Chondrocyte (in vitro differentiated cells): ENCODE measurements around the gene FARP1. TPM values are rescaled to one million over a fixed set of nuclear protein-coding genes. Genes with fewer than 3 reads are reported as not detected.

ENCODE experiments used
- DNase-seq: peaks from one replicate; pipeline ENCODE4 v3.0.0; 2021; ENCODE audit warnings: mixed read lengths, low spot score
- H3K27ac Mint-ChIP-seq: one replicate; pipeline ENCODE4 v1.8.0; 2021; ENCODE audit warnings: mild to moderate bottlenecking, moderate library complexity, mixed read lengths; ENCODE audit not compliant: unreplicated experiment
- H3K27me3 Mint-ChIP-seq: 2 replicates; pipeline ENCODE4 v1.8.0; 2021; ENCODE audit warnings: low read depth, mixed read lengths
- H3K36me3 Mint-ChIP-seq: 2 replicates; pipeline ENCODE4 v1.8.0; 2021; ENCODE audit warnings: low read depth, mixed read lengths
- H3K4me1 Mint-ChIP-seq: 2 replicates; pipeline ENCODE4 v1.8.0; 2021; ENCODE audit warnings: low read depth, mild to moderate bottlenecking, mixed read lengths
- H3K4me3 Mint-ChIP-seq: one replicate; pipeline ENCODE4 v1.8.0; 2021; ENCODE audit warnings: mild to moderate bottlenecking, moderate library complexity, mixed read lengths; ENCODE audit not compliant: unreplicated experiment
- H3K9me3 Mint-ChIP-seq: 2 replicates; pipeline ENCODE4 v1.8.0; 2021; ENCODE audit warnings: low read depth, mixed read lengths
- CTCF ChIP-seq: fragments of 200-600 bp; sonication (generic); IDR thresholded peaks from 2 replicates; pipeline ENCODE4 v1.5.0; 2021; ENCODE audit warnings: antibody characterized with exemption, mild to moderate bottlenecking, moderate library complexity
- total RNA-seq: library from RNA; stranded (reverse); gene quantifications from 3 replicates; pipeline ENCODE4 v1.2.1, GENCODE V29; 2021

Gene FARP1
- total RNA-seq, 1 donor from 2014 or later: 331 TPM

GRCh38 chr13:98099627-98100026 is 43.3 kb upstream of the FARP1 start:
- no peak overlapping the region for H3K27ac Mint-ChIP-seq
- H3K9me3 Mint-ChIP-seq: no peaks in the 10 kb centered on the region
- H3K36me3 Mint-ChIP-seq: no peaks in the 10 kb centered on the region
- no peak for TF ChIP-seq CTCF
- H3K4me3 Mint-ChIP-seq: no peak overlapping the region
- H3K27me3 Mint-ChIP-seq: no peaks in the 10 kb centered on the region
- H3K4me1 Mint-ChIP-seq: peaks cover 23% of the 10 kb centered on the region
- no peak for DNase-seq

GRCh38 chr13:98100481-98100880 is 42.4 kb upstream of the FARP1 start:
- H3K36me3 Mint-ChIP-seq: no peaks in the 10 kb centered on the region
- H3K4me3 Mint-ChIP-seq: no peak overlapping the region
- no peaks in the 10 kb centered on the region for H3K9me3 Mint-ChIP-seq
- H3K27ac Mint-ChIP-seq: no peak overlapping the region
- no peaks in the 10 kb centered on the region for H3K27me3 Mint-ChIP-seq
- TF ChIP-seq CTCF: no peak
- peaks cover 23% of the 10 kb centered on the region for H3K4me1 Mint-ChIP-seq
- DNase-seq: no peak

GRCh38 chr13:98103531-98103930 is 39.4 kb upstream of the FARP1 start:
- DNase-seq: no peak
- peaks cover 6% of the 10 kb centered on the region for H3K9me3 Mint-ChIP-seq
- H3K27ac Mint-ChIP-seq: no peak overlapping the region

GRCh38 chr13:98103942-98104880 is 38.7 kb upstream of the FARP1 start:
- no peak for DNase-seq
- Mint-ChIP-seq H3K36me3 (no peaks in the 10 kb centered on the region), H3K27ac (no peak overlapping the region), H3K4me3 (no peak overlapping the region), H3K4me1 (peaks cover 13% of the 10 kb centered on the region), H3K9me3 (peaks cover 6% of the 10 kb centered on the region), H3K27me3 (no peaks in the 10 kb centered on the region)
- peak; percentile 68 for TF ChIP-seq CTCF

More at GRCh38 chr13:98103531-98103930, 39.4 kb upstream of the FARP1 start:
- Mint-ChIP-seq H3K4me3 (no peak overlapping the region), H3K4me1 (peaks cover 15% of the 10 kb centered on the region), H3K27me3 (no peaks in the 10 kb centered on the region), H3K36me3 (no peaks in the 10 kb centered on the region)
- TF ChIP-seq CTCF: no peak

GRCh38 chr13:98105929-98106336 is 37.0 kb upstream of the FARP1 start:
- no peaks in the 10 kb centered on the region for H3K36me3 Mint-ChIP-seq
- H3K27ac Mint-ChIP-seq: peak overlapping the region; percentile 32
- no peaks in the 10 kb centered on the region for H3K27me3 Mint-ChIP-seq
- H3K4me3 Mint-ChIP-seq: no peak overlapping the region
- peaks cover 6% of the 10 kb centered on the region for H3K9me3 Mint-ChIP-seq
- TF ChIP-seq CTCF: no peak
- DNase-seq: no peak
- peaks cover 23% of the 10 kb centered on the region for H3K4me1 Mint-ChIP-seq
